ENCODE measurements around the gene TWIST2. TPM values are rescaled to one million over a fixed set of nuclear protein-coding genes. Genes with fewer than 3 reads are reported as not detected.

TWIST2 gene
- total RNA-seq, 1 donor from 2014 or later = 2.7 TPM

DNA sequence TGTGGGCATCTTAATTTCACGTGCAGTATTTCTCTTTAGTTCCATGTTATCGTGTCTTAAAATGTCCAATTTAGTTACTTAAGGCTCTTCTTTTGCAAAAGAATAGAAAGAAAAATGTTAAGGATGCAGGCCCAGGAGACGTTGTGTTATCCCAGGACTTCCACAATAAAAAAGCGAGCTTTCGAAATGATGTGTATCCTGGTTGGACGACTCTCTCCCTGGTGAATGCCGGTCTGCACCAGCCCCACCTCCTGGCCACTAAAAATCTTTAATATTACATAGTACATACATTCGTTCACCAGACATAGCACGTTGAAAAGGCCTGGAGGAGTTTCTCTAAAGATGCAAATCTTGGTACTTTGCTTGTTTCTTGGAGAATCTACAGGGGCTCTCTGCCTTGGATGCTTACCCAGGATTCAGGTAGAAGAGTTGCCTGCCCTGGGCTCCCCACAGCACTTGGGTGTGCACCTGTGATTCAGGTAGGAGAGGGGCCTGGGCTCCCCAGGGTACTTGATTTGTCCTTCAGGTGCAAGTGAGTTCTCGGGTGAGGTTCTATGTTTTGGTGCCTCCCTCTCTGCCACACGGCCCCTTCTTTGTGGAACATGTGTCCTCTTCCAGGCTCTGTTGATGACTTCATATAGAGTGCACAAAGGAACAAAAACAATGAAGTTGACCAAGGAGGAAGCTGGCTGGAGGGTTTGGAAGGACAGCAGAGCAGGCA, 26.6 kb downstream of the TWIST2 start:
- intact Hi-C loops (cut with micrococcal nuclease) = no loop called here
- H3K27me3 ChIP-seq (ENCODE audit: low read depth) = peaks cover 61% of the 10 kb centered on the region
- no peak for DNase-seq
- no peak overlapping the region for H3K27ac ChIP-seq (replicated peaks)
- peaks cover 16% of the 10 kb centered on the region for H3K9me3 ChIP-seq (replicated peaks)
- no peak overlapping the region for H3K4me3 ChIP-seq
- no peaks in the 10 kb centered on the region for H3K4me1 ChIP-seq
- TF ChIP-seq, protein P1, sequence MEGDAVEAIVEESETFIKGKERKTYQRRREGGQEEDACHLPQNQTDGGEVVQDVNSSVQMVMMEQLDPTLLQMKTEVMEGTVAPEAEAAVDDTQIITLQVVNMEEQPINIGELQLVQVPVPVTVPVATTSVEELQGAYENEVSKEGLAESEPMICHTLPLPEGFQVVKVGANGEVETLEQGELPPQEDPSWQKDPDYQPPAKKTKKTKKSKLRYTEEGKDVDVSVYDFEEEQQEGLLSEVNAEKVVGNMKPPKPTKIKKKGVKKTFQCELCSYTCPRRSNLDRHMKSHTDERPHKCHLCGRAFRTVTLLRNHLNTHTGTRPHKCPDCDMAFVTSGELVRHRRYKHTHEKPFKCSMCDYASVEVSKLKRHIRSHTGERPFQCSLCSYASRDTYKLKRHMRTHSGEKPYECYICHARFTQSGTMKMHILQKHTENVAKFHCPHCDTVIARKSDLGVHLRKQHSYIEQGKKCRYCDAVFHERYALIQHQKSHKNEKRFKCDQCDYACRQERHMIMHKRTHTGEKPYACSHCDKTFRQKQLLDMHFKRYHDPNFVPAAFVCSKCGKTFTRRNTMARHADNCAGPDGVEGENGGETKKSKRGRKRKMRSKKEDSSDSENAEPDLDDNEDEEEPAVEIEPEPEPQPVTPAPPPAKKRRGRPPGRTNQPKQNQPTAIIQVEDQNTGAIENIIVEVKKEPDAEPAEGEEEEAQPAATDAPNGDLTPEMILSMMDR (IDR thresholded peaks at IDR 0.05; ENCODE audit: borderline replicate concordance) = no peak
- no peaks in the 10 kb centered on the region for H3K36me3 ChIP-seq

GRCh38 chr2:238875101-238875470, 27.2 kb downstream of the TWIST2 start:
- TF ChIP-seq, protein P1 (IDR thresholded peaks at IDR 0.05; ENCODE audit: borderline replicate concordance) = no peak
- H3K36me3 ChIP-seq = no peaks in the 10 kb centered on the region
- no peak overlapping the region for H3K27ac ChIP-seq (replicated peaks)
- peaks cover 64% of the 10 kb centered on the region for H3K27me3 ChIP-seq (ENCODE audit: low read depth)
- no peaks in the 10 kb centered on the region for H3K4me1 ChIP-seq
- no peak for DNase-seq
- H3K9me3 ChIP-seq (replicated peaks) = peaks cover 16% of the 10 kb centered on the region
- intact Hi-C loops (cut with micrococcal nuclease) = no loop called here
- H3K4me3 ChIP-seq = no peak overlapping the region

DNA sequence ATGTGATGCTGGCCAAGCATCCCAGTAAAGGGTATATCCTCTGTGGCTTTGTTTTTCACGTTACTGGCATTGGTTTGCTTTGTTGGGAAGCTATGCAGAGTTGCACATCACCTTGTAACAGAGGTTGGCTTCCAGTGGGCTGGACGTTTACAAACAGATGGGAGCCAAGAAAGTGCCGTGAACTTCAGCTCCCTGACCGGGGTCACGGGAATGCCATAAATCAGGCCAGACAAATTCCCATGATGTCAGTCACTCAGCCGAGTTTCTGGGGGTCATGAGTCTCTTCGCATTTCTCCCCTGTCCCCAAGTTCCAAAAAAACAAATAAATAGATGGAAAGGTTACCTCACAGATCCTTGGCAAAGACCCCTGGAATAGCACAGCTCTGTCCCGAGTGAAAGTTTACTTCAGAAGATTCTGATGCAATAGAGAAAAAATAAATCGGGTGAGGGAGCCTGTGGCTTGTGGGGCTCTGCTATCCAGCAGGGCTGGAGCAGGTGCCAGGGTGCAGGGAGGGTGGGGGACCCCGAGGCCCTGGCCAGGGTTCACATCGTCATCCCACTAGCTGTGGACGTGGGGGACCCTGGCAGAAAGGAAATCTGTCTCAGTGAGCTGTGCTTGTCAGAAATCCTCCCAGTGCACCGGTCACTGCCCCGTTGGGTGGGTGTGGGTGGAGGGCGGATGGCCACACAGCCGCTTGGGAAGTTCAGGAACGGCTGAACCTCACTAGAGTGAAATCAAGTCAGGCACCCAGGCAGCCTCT, 27.8 kb downstream of the TWIST2 start:
- no peak overlapping the region for H3K4me3 ChIP-seq
- no peaks in the 10 kb centered on the region for H3K4me1 ChIP-seq
- peaks cover 64% of the 10 kb centered on the region for H3K27me3 ChIP-seq (ENCODE audit: low read depth)
- intact Hi-C loops (cut with micrococcal nuclease) = no loop called here
- TF ChIP-seq, protein P1 (IDR thresholded peaks at IDR 0.05; ENCODE audit: borderline replicate concordance) = no peak
- no peak overlapping the region for H3K27ac ChIP-seq (replicated peaks)
- no peak for DNase-seq
- H3K9me3 ChIP-seq (replicated peaks) = peaks cover 16% of the 10 kb centered on the region
- no peaks in the 10 kb centered on the region for H3K36me3 ChIP-seq

DNA sequence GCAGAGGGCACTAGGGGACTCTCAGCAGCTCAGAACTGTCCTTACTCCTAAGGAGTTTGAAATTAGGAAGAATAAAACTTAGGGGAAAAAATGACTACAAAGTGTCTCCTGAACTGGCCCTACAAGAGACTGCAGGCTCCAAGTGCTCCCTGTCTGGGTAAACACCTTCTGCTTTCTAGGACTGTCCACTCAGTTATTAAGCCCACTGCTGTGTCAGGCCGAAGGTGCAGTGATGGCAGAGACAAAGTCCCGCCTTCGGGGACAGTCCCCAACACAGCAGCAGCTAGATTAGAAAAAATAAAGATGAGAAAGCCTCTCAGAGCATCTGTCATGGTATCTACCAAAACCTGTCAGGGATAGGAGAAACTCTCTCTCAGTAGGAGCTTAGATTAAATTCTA, 28.3 kb downstream of the TWIST2 start:
- Histone ChIP-seq H3K36me3 (no peaks in the 10 kb centered on the region), H3K27ac (replicated peaks) (no peak overlapping the region)
- DNase-seq = no peak

GRCh38 chr2:238878051-238878735, 30.3 kb downstream of the TWIST2 start:
- TF ChIP-seq, protein P1 (IDR thresholded peaks at IDR 0.05; ENCODE audit: borderline replicate concordance) = no peak
- Histone ChIP-seq H3K9me3 (replicated peaks) (peaks cover 16% of the 10 kb centered on the region), H3K4me3 (no peak overlapping the region), H3K27me3 (ENCODE audit: low read depth) (peaks cover 67% of the 10 kb centered on the region), H3K4me1 (no peaks in the 10 kb centered on the region), H3K27ac (replicated peaks) (no peak overlapping the region), H3K36me3 (no peaks in the 10 kb centered on the region)
- intact Hi-C loops (cut with micrococcal nuclease) = no loop called here
- no peak for DNase-seq

More for the DNA sequence above, 28.3 kb downstream of the TWIST2 start:
- H3K4me3 ChIP-seq = no peak overlapping the region
- TF ChIP-seq, protein P1 (IDR thresholded peaks at IDR 0.05; ENCODE audit: borderline replicate concordance) = no peak
- H3K4me1 ChIP-seq = no peaks in the 10 kb centered on the region
- intact Hi-C loops (cut with micrococcal nuclease) = no loop called here
- peaks cover 16% of the 10 kb centered on the region for H3K9me3 ChIP-seq (replicated peaks)
- peaks cover 64% of the 10 kb centered on the region for H3K27me3 ChIP-seq (ENCODE audit: low read depth)
